NCI-H1417 (cell line): ENCODE results near the gene PRKN.

Experiments
- DNase-seq, 3 experiments: peaks; one replicate each; lab custom pipeline; 2025; lab: John Stamatoyannopoulos, UW

The PRKN gene

DNA sequence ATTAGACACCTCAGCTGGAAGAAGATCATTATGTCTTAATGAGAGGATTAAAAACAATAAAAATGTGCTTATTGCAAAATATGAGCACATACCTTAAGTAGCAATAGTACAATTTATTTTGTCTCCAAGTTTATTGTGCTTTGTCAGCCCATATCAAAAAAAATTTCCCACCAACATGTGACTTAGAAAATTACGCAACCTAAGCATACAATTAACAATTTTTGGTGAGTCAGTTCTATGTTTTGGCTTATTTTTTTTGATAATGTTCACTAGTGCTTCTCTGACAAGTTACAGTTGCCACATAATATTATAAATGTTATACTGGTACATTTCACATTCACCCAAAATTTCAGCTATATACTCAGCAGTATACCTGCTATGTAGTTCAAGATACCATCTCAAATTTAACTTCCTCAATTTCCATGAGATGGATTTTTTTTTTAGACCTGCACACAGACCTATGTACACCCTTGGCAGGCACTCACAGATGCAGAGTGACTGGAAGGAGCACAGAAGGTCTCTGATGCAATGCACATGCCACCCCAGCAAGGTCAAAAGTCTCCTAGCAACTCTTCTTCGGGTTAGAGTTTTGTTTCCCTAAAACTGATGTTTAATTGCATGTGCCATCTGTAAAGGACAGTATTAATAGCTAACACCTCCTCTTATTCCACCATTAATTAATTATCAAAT lies 112.4 kb downstream of the PRKN start:
- no peak for DNase-seq

DNA sequence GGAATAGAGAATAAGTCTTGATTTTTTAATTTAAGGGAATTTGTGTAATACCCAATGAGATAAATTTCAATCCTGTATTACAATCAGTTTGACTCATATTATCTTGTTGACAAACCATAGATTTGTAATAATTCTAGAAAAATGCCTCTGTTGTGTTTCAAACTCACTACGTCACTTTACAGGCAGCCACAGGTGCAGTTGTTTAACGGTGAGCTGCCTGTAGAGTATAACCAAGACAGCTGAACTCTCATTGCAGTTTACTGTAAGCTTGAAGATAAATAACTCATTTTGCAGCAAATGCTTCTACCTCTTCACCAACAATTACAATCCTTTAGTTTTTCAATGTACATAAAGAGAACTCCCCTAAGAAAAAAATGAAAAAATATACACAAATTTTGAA lies 114.3 kb downstream of the PRKN start:
- no peak for DNase-seq

DNA sequence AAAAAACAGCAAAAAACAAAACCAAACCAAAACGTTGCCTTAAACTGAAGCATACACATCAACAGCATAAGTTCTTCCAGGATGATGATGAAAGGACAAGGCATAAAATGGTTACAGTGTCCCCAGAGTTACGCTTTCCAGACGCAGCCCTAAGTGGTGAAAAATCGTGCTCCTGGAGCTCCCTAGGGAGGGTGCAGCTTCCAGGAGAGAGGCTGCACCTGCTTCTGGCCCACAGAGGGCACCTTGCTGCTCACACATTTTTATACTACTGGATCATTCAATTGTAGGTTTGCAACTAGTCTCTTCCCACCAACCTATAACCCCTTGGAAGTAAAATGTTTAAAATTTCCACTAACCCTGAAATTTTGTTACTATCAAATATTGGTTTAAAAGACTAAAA lies 115.0 kb downstream of the PRKN start:
- no peak for DNase-seq

DNA sequence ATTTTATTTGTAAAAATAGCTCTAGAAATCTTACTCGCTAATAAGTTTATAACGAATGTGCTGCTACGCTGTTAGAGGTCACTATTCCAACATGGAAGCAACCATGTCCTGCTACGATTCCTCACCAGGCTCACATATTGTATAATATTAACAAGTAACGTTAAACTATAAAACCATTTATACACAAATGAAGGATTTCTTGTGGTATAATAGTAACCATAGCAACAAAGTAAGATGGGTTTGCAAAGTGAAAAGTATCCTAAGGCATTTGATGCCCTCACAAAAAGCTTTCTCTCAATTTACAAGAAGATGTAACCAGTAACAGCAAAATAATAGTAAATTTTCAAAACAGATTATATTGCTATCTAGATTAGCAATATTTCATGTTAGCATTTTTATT lies 117.2 kb downstream of the PRKN start:
- DNase-seq = no peak

DNA sequence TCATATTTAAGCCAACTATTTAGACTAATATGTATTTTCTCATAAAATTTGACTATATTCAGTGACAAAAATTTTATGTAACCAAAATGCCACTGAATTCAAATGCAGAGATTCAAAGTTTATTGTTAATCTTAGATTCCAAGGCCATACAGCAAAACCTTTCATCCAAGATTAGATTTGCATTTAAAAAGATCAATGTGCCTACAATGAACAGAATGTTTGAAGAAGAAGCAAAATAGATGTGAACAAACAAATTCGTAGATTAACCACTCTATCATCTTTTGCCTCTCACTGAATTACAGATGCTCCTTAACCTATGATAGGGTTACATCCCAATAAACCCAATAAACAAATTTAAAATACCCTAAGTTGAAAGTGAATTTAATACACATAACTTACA lies 121.7 kb downstream of the PRKN start:
- no peak for DNase-seq

DNA sequence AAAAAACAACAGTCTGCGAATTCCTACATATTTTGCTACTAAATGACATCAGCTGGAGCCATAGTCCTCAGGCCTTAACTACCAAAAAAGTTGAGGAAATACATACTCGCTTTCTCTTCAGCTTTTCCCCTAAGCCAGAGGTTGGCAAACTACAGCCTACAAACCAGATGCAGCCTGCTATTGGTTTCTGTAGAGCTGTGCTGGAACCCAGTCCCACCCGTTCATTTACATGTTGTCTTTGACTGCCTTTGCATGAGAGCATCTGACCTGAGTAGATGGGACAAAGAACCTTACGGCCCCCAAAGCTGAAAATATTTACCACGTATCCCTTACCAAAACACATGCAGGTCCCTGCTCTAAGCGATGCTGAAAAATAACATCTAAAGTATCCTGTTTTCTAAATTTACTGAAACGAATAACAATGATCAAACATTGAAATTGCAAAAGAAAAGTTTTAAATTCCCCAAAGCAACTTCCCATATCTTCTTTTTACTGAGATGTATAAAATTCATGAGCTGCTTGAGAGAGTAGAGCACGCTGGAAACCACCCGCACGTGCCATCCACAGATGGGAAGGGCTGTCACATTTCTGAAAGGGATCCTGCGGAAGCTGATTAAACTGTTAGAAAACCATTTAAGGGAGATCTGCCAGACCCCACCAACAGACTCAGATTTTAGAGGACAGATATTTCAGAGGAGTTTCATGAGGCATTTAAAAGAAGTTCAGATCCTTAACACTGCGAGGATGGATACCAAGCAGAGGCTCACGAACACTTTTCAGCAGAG lies 124.1 kb downstream of the PRKN start:
- no peak for DNase-seq

DNA sequence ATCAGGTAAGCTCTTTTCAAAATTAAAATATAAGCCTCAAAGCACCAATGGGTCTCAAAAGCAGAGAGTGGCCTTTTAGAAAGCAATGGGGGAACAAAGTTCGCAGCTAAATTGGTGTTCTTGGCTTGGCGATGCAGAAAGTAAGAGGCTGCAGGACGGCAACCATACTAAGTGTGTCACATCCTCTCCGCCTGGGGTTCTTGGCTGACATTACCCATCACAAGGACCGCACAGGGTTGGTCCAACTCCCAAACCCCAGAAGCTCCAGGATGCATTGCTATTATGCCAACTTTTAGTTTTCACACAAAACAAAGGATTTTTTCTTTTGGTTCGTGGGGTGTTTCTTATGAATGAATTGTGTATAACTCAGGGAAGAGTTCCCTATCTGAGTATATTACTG lies 124.8 kb downstream of the PRKN start:
- DNase-seq = no peak

DNA sequence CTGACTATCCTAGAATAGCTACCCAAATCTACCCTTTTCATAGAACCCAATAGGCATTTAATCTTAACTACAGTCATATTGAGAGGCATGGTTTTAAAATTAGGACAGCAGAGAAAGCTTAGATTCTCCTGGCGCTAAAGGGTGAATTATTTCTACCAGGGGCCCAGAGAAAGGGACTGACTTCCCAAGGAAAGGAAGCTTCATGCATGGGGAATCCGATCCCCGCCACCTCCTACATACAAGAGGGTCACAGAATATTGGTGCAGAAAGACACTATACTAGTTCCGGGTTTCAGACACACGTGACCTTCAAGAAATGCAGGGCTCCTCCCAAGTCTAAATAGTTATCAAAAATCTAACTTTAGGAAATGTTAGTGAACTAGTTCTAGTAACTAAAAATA lies 130.9 kb downstream of the PRKN start:
- DNase-seq = no peak

DNA sequence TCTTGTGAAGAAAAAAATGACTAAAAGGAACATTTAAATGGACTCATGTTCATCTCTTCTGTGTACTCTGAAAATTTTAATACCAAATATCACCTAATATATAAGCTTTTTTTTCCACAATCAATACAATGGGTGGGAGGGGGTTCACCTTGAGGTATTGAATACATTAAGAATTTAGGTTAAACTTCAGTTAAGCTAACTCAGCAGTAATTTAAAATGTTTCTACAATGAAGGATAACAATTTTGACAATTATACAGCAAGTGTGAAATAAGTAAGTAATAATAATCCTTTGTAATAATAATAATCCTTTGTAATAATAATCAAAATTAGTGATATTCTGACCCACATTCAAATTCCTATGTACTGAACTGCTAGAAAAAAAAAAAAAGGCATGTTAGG lies 136.0 kb downstream of the PRKN start:
- no peak for DNase-seq

DNA sequence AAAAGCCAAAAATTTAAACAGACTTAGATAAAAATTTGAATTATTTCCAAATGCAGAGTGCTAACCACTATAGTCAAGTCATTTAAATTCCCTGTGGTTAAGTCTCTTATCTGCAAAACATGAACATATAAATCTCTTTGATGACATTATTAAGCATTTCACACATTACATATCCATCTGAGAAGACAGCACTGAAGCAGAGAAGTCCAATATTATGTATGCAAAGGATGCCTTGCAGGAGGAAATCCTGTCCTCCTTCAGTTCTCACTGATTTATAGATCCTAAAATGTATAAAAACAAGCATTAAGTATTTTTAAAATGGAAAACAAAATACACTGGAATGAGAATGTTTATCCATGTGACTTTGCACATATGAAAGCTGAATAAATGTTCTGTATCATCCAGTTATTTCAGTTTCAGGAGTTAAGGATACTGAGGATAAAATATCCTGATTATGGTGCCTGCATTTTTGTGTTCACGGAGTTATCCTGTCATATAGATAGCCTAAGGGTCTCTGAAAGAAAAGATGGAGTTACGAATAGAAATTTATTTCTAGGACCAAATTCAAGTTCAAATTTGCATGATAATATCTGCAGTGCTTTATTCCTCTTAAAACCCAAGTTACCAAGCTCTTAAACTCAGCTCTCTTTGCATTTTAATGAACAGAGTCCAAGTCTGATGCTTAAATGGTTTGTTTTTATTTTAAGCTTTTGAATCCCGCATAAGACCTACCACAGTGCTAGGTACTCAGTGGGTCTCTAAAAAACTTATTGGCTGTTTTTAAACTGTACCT lies 145.4 kb downstream of the PRKN start:
- DNase-seq = no peak

DNA sequence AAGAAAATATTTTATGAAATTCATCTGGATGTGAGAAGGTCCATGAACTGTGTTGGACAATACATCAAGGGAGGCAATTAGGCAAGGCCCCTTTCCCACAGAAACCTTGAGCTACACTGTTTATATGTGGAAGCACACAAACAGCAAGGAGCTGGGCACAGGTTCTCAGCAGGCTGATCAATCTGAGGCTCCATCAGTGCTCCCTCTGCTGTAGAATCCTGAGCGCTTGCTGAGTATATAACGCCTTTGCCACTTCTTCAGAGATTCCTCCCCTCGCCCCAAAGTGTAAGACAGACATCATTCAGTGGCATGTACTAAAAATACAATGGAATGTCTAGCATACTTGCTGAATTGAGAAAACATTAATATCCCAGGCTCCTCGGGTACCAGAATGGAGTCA lies 146.9 kb downstream of the PRKN start:
- DNase-seq = no peak

DNA sequence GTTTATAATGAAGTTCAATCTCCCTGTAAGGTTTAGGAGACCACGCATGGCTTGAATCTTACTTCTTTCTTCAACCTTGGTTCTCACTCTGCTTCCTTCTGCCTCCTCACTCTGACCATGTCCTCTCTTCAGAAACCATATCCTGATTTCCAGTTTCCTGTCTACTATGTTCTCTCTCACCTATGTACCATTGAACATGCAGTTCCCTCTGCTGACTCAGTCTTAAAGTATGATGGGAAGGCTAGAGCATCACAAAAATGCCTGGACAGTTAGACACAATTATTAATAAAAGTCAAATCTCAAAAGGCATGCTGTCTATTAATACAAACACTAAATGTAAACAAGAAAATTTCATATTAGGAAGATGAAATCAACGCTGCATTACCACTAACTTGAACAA lies 151.6 kb downstream of the PRKN start:
- no peak for DNase-seq

DNA sequence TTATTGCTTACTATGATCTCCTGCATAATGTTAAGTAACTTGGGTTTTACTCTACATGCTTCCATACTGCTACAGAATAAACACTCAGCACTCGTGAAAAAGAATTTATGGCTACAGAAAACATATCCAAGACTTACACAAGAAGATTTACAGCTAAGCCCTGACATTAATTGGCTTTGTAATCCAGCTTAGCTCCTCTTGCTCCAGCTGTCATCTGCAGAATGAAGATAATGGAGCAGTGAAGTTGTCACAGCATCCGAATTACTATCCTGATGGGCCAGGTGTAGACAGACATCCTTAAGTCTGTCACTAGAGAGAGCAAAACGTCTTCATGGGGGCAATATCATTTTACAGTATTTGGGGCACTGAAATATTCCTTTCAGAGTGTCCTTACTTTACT lies 155.3 kb downstream of the PRKN start:
- peak in 1 of 3 experiments; percentile 50 for DNase-seq

DNA sequence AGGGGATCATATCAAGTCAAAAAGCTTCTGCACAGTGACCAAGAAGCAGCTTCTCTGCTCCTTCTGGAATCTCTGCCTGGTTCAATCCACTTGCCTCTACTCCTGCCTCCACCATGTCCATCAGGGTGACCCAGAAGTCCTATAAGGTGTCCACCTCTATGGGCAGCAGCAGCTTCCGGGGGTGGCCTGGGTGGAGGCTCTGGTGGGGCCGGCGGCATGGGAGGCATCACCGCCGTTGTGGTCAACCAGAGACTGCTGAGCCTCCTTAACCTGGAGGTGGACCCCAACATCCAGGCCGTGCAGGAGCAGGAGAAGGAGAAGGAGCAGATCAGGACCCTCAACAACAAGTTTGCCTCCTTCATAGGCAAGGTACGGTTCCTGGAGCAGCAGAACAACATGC lies 159.3 kb downstream of the PRKN start:
- DNase-seq = no peak

DNA sequence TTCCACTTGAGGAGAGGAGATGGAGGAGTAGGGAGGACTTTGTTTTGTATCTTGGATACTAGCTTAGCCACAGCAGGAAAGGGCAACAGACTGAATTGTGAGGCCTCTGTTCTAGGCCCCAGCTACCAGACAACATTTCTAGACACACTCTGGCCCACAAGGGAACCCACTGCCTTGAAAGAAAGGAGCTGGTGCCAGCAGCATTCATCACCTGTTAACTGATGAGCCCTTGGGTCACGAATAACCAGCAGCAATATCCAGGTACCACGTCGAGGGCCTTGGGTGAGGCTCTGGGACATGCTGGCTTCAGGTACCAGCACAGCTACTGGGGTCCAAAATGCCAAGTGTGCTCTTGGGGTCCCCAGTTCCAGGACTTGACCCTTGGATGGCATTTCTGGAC lies 165.5 kb downstream of the PRKN start:
- DNase-seq = no peak

DNA sequence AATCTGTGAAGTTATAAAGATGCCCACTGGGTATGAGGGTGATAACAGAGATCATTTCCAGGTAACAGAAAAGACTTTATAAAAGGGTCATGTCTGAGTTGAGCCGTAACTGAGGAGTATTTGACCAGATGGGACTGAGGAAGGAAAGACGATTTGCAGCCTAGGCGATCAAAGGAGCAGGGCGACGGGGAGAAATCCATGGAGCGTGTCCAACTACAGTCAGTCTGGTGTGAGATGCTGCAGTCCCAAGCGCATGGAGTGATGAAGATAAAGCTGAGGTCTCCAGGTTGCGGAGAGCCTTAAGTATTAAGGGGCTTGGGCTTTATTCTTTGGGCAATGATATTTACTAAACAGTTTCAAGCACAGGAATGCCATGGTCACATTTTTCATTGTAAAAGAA lies 166.7 kb downstream of the PRKN start:
- DNase-seq = no peak

DNA sequence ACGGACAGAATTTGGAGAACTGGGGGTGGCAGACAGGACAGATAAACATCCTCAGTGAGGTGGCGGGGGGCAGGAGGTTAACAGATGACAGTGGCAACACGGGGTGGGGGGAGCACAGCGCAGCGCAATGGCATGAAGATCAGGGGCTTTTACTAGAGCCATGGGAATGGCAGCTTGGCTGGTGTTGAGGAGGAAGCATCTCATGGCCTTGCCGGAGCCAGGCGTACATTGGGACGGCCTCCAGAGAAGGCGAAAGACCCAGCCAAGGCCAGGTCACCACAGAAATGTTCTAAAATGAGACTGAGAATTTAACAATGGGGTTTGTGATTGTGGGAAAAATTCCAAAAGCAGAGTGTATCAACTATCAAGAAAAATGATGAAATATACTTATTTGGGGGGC lies 173.0 kb downstream of the PRKN start:
- DNase-seq = no peak

DNA sequence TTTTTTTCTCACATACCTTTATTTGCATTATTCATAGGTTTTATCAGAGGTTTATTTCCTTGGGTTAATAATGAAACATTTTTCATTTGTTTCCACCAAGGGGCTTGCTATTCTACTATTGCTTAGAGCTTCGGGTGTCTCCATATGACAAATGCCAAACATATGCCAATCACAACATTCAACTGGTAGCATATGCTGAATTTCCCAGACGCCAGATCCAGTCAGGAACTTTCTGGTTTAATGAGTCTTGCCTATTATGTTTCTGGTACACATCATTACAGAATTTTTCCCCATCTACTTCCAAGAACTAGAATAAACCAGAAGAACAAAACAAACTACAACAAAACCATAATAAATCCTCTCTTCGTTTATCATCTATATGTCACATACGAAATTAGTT lies 180.7 kb downstream of the PRKN start:
- DNase-seq = no peak

DNA sequence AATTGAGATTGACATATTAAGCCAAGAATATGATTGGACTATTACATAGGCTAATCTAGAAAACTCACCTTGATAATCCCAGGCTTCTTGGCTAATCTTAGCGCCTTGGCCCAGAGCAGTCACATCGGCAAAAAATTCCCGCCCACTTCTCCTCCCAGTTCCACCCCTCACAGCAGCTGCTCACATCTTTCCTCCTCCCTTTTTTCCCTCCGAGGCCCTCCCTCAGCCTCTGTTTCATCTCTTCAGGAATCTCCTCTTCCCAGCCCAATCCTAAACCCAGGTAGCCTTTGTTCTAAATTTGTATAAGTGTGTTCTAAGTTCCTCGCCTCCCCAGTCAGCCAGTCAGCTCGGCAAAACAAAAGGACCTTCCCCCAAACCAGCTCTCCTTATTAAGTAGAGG lies 184.3 kb downstream of the PRKN start:
- no peak for DNase-seq

DNA sequence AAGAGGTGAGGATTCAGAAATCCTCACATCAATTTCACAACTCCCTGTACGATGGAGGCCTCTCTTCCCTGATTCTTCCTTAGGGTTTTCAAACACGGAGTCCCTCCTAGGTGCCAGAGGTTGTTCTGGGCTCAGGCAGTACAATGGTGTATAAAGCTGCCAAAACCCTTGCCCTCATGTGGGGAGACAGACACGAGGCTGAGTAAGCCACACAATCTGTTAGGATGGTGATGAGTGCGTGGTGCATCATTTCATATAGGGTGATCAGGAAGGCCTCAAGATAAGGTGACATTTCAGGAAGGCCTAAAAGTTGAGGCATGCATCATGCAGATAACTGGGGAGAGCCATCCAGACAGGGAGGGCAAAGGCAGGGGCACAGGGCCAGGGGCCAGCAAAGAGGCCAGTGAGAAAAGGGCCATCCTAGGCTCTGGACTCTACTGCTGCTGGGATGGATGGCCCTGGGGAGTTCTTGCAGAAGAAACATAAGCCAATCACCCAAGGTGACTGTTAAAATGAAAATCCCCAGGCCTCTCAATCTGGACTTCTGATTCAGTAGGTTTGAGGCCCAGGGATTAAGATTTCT lies 186.5 kb downstream of the PRKN start:
- DNase-seq = no peak

DNA sequence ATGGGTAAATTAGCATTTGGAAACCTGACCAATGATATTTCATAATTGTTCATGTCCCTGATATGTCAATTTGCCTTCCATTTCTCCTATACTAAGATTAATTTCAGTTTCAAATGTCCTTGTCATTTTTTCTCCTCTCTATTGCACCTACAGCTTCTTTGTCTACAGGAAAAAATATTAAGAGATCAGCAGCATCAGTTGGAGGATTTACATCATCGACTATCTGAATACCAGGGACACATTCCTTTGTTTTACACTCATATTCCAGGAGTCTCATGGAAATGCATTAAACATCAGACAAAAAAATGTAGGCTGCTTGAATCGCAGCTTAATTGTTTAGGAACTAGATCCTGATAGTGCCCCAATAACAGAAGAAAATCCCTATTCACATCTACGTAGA lies 188.2 kb downstream of the PRKN start:
- peak in 1 of 3 experiments; percentile 59 for DNase-seq

DNA sequence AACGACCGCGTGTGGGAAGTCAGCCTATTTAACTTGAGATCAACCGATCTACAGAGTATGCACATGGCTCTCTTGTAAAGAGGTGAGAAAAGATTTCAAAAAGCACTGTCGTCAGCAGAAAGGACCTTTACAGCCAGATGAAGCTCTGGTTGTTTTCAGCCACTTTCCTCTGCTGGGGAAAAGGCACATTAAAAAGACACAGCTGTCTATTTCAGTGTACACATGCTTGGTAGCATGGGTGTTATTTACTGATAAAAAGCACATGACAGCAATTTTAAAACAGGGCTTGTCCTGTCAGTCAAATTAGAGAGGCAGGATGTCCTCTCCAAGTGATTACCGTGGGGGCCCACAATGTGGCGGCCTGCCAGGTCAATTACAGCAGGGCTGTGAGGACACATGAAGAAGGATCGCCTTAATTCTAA lies 188.9 kb downstream of the PRKN start:
- DNase-seq = peak in 2 of 3 experiments; percentile 82 to 96

DNA sequence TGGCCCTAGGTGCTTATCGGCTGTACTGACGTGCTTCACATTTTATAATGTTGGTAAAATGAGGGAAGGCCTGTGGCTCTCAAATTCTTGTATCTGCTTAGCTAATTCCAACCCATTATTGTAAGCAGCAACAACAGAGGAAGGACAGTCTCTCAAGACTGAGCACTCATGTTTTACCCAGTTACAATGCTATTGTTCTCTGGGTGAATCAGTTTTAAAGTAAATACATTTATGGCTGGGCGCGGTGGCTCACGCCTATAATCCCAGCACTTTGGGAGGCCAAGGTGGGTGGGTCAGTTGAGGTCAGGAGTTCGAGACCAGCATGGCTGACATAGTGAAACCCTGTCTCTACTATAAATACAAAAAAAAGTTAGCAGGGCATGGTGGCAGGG lies 194.6 kb downstream of the PRKN start:
- DNase-seq = peak in 1 of 3 experiments; percentile 10
